GM10266 (cell line): ENCODE measurements around the gene TNRC6A.

Source experiments
- DNase-seq: peaks from one replicate; pipeline ENCODE4 v3.0.0; 2012; ENCODE audit errors: extremely low spot score
- TF ChIP-seq, protein P1 (sequence below): IDR thresholded peaks from 2 replicates; pipeline ENCODE4 v1.5.1; 2012; ENCODE audit warnings: mild to moderate bottlenecking, low read depth; ENCODE audit not compliant: control insufficient read depth, insufficient read depth; ENCODE audit errors: missing control alignments

Gene TNRC6A

DNA sequence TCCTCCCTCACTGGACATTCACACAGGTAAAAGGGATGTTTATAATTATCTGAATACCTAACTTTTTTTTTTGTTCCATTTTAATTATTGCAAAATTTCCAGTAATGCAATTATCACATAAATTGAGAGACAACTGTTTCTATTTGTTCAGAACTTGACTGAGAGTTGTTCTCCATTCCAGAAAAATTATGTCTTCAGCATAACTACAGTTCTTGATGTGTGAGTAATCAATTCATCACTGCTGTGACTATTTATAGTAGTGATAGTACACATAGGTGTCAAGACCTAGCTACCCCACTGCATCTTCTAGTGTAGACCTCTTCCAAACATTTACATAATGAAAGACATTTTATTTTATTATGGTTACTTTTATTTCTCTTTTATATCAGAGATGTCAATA lies 5.8 kb upstream of the TNRC6A start:
- TF ChIP-seq, protein P1, sequence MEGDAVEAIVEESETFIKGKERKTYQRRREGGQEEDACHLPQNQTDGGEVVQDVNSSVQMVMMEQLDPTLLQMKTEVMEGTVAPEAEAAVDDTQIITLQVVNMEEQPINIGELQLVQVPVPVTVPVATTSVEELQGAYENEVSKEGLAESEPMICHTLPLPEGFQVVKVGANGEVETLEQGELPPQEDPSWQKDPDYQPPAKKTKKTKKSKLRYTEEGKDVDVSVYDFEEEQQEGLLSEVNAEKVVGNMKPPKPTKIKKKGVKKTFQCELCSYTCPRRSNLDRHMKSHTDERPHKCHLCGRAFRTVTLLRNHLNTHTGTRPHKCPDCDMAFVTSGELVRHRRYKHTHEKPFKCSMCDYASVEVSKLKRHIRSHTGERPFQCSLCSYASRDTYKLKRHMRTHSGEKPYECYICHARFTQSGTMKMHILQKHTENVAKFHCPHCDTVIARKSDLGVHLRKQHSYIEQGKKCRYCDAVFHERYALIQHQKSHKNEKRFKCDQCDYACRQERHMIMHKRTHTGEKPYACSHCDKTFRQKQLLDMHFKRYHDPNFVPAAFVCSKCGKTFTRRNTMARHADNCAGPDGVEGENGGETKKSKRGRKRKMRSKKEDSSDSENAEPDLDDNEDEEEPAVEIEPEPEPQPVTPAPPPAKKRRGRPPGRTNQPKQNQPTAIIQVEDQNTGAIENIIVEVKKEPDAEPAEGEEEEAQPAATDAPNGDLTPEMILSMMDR, result no peak
- no peak for DNase-seq

DNA sequence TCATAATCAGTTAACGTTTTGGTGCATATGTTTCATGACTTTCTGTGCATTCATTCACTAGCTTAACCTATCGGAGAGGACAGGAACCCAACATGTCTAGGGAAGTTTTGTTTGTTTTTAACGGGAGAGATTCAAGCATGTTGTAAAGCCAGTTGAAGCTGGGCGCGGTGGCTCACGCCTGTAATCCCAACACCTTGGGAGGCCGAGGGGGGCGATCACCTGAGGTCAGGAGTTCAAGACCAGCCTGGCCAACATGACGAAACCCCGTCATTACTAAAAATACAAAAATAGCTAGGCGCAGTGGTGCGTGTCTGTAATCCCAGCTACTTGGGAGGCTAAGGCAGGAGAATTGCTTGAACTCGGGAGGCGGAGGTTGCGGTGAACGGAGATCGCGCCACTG lies 1.4 kb upstream of the TNRC6A start:
- no peak for DNase-seq
- TF ChIP-seq, protein P1, result no peak

DNA sequence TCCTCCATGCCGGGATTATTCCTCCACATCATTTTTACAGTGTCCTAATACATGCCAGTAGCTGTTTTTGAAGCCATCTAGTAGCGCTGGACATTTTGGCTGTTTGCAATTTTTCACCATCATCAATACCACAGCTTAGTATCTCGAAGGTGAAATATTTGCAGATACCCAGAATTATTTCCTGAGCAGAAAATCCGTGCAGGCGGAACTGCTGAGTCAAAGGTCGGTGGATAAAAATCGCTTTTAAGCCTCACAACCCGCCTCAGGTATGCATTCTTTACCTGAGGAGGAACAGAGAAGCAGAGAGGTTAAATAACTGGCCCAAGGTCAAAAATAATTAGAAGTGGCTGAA lies 584 bp upstream of the TNRC6A start:
- DNase-seq, result peak; percentile 17
- TF ChIP-seq, protein P1, result no peak

DNA sequence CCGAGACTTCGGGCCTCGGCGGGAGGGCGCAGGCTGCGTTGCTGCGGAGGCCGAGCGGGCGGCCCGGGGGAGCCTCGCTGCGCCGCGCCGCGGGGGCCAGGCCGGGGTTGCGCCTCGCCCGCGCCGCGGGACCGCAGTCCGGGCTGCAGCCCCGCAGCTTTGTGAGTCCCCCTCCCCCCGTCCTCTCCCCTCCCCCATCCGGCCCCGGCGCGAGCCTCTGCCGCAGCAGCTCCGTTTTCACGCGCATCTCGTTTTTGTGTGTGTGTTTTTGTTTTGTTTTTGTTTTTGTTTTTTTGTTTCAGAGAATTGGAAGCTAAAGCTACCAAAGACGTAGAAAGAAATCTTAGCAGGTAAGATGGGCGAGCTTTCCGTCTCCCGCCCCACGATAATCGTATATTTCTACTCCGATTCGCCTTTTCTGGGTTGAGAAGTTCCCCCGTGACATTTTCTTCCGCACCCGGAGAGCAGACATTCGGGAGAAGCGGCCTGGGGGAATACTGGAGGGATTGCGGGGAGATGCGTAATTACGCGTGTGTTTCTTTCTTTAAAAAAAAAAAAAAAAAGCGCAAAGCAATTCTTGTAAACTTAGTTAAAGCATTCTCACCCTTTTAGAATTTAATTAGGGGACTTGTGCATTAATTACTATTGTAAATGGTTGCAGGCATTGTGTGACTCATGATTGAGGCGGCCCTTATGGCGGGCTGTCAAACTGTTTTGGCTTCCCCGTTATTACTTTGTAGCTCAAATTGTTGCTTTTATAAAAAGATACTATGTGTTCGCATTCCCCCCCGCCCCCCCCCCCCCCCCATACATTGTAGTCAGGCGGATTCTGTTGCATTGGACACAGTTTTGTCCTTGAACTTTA lies 732 bp downstream of the TNRC6A start:
- DNase-seq, result peak; percentile 45
- TF ChIP-seq, protein P1, result no peak

DNA sequence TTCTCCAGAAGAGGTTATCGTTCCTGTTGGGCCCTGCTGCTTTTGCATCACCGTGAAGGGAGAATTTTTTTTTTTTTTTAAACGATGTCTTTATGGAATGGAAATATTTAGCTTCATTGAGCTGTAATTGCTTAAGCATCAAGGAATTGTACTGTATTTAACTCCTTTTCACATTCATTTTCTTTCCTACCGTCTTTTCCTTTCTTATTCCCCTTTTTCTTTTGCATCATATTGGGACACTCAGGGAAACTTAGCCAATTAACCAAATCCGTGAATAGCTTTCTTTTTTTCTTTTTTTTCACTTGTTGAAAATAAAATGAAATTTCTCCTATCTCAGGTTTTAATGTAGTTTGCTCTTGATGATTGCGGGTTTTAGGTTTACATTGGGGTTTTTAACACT lies 1.5 kb downstream of the TNRC6A start:
- TF ChIP-seq, protein P1, result no peak
- no peak for DNase-seq

DNA sequence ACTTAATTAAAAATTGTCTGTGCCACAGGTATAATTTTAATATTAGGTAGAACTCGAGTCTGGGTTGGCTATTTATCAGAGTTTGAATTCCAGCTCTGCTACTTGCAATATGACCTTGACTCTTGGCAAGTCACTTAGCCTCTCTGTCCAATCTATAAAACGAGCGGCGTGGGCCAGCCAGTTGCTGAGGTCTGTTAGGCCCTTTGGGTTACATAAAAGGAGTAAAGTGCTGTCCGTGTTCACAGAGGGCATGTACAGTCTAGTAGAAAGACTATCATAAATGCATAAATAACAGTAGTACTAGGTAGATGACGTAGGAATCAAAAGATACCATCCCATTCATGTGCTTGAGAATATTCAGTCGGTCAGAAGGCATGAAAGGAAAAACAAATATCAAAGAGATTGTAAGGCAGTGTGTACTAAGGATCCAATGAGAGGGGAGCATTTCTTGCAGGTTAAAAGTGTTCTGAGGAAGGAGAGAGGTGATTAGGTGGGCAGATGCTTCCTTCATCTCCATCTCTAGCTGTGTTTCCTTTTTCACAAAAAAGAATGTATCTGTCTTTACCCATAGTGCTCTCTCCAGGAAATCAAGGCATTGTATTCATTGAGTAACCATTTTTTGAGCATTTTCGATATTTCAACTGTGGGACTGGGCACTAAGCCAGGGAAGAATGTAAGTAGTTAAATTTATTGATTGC lies 2.4 kb downstream of the TNRC6A start:
- TF ChIP-seq, protein P1, result no peak

DNA sequence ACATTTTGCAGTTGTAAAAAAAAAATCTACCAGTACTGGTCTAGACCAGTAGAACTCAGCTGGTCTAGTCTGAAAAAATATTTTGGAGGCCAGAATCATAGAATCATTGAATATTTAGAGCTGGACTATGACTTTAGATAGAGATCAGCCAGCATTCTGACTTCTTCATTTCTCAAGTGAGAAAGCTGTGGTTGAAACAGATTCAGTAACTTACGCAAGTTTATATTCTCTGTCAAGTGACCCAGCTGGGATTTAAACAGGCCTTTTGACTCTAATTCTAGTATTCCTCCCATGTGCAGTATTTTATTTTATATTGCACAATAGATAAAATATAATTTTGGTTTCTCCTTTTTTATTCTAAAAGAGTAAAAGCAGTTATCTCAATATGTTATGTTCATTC lies 4.9 kb downstream of the TNRC6A start:
- DNase-seq, result peak; percentile 27
- TF ChIP-seq, protein P1, result no peak

More for the DNA sequence above, 2.4 kb downstream of the TNRC6A start:
- no peak for DNase-seq
